Frontal cortex (tissue), 4 donors: ENCODE measurements around the gene DMWD. TPM values are rescaled to one million over a fixed set of nuclear protein-coding genes. Genes with fewer than 3 reads are reported as not detected.

ENCODE experiments used
- DNase-seq, 2 donors: peaks; one replicate each; pipeline ENCODE4 v3.0.0; 2012; ENCODE audit warnings: low spot score in 2 of 2
- FAIRE-seq: peaks from 2 replicates; lab custom pipeline; 2012; peaks lifted over from hg19 to GRCh38; lab: Jason Lieb, UNC
- total RNA-seq: library from RNA; depleted of rRNA; stranded (reverse); fragments of >200 nt; gene quantifications from one replicate; pipeline ENCODE4 v1.2.3, GENCODE V29; 2014
- donor health status: control.
- donor health status: control.
- donor health status: control.

The DMWD gene
- 47.7 TPM for total RNA-seq

- peak; percentile 98 for FAIRE-seq
- DNase-seq: peak; percentile 99
These were observed at the start of gene DMWD for GRCh38 chr19:45792470-45793177. Gene DMWD, minus strand, starts transcription at chr19:45792845. Its CDS starts 89 bp downstream, at chr19:45792756.

- DNase-seq (no peak), FAIRE-seq (no peak)
These were observed 49.6 kb upstream of the DMWD start for GRCh38 chr19:45842198-45842597.

- FAIRE-seq: no peak
These were observed 42.3 kb upstream of the DMWD start for GRCh38 chr19:45834970-45835369.

GRCh38 chr19:45828945-45829344 lies 36.3 kb upstream of the DMWD start:
- no peak for FAIRE-seq
- DNase-seq: no peak

More at GRCh38 chr19:45834970-45835369, 42.3 kb upstream of the DMWD start:
- no peak for DNase-seq

GRCh38 chr19:45828523-45828922 lies 35.9 kb upstream of the DMWD start:
- FAIRE-seq (no peak), DNase-seq (no peak)

- DNase-seq: no peak
- FAIRE-seq: no peak
These were observed 34.9 kb upstream of the DMWD start for GRCh38 chr19:45827459-45828093.

- DNase-seq (no peak), FAIRE-seq (no peak)
These were observed 34.3 kb upstream of the DMWD start for GRCh38 chr19:45826934-45827333.

GRCh38 chr19:45825917-45826893 lies 33.6 kb upstream of the DMWD start:
- no peak for FAIRE-seq
- DNase-seq: no peak

- no peak for FAIRE-seq
- DNase-seq: no peak
These were observed 32.6 kb upstream of the DMWD start for GRCh38 chr19:45825263-45825605.

GRCh38 chr19:45824531-45825262 lies 32.1 kb upstream of the DMWD start:
- no peak for FAIRE-seq
- DNase-seq: no peak

- FAIRE-seq (no peak), DNase-seq (peak in 1 of 2 donors; percentile 71)
These were observed 31.4 kb upstream of the DMWD start for GRCh38 chr19:45824041-45824471.

GRCh38 chr19:45823182-45823581 lies 30.5 kb upstream of the DMWD start:
- no peak for FAIRE-seq

GRCh38 chr19:45822716-45823115 lies 30.1 kb upstream of the DMWD start:
- no peak for DNase-seq
- no peak for FAIRE-seq

More at GRCh38 chr19:45823182-45823581, 30.5 kb upstream of the DMWD start:
- no peak for DNase-seq

GRCh38 chr19:45821570-45821969 lies 28.9 kb upstream of the DMWD start:
- DNase-seq (no peak), FAIRE-seq (no peak)

- FAIRE-seq (no peak), DNase-seq (no peak)
These were observed 28.5 kb upstream of the DMWD start for GRCh38 chr19:45821103-45821521.

- no peak for FAIRE-seq
These were observed 27.9 kb upstream of the DMWD start for GRCh38 chr19:45820413-45821102.

GRCh38 chr19:45819769-45820168 lies 27.1 kb upstream of the DMWD start:
- no peak for FAIRE-seq
- DNase-seq: no peak

More at GRCh38 chr19:45820413-45821102, 27.9 kb upstream of the DMWD start:
- DNase-seq: no peak

- FAIRE-seq (no peak), DNase-seq (no peak)
These were observed 25.2 kb upstream of the DMWD start for GRCh38 chr19:45817725-45818301.
